ENCODE results near the gene PRPSAP2. TPM values are rescaled to one million over a fixed set of nuclear protein-coding genes. Genes with fewer than 3 reads are reported as not detected.

Gene PRPSAP2
- total RNA-seq, 2 experiments from 2014 or later, result 63.0 to 63.7 TPM

GRCh38 chr17:18850679-18851078 lies 7.3 kb upstream of the PRPSAP2 start:
- no peak overlapping the region for H3K4me3 Mint-ChIP-seq
- no peaks in the 10 kb centered on the region for H3K36me3 Mint-ChIP-seq (ENCODE audit: low read depth)
- CTCF ChIA-PET, result interaction anchor here (1.4 kb wide), 1 partner anchor 8 kb away, joined by 7 read pairs; no protein-coding TSS in a partner anchor
- no peaks in the 10 kb centered on the region for H3K27me3 Mint-ChIP-seq
- peaks cover 7% of the 10 kb centered on the region for H3K4me1 Mint-ChIP-seq (ENCODE audit: low read depth)
- intact Hi-C loops (cut with micrococcal nuclease), result no loop called here
- no peak overlapping the region for H3K27ac Mint-ChIP-seq
- ATAC-seq (no peak), DNase-seq (no peak)
- H3K9me3 Mint-ChIP-seq, result no peaks in the 10 kb centered on the region
- TF ChIP-seq CTCF (IDR thresholded peaks at IDR 0.05), result no peak
- POLR2A ChIA-PET, result interaction anchor here (1.6 kb wide), 1 partner anchor 10 kb away, joined by 6 read pairs; no protein-coding TSS in a partner anchor

GRCh38 chr17:18851201-18851600 lies 6.7 kb upstream of the PRPSAP2 start:
- Mint-ChIP-seq H3K36me3 (ENCODE audit: low read depth) (no peaks in the 10 kb centered on the region), H3K27ac (no peak overlapping the region), H3K27me3 (no peaks in the 10 kb centered on the region), H3K4me3 (no peak overlapping the region), H3K4me1 (ENCODE audit: low read depth) (peaks cover 7% of the 10 kb centered on the region), H3K9me3 (no peaks in the 10 kb centered on the region)
- no peak for ATAC-seq
- POLR2A ChIA-PET, result interaction anchor here (1.6 kb wide), 1 partner anchor 9 kb away, joined by 6 read pairs; no protein-coding TSS in a partner anchor
- intact Hi-C loops (cut with micrococcal nuclease), result no loop called here
- TF ChIP-seq CTCF (IDR thresholded peaks at IDR 0.05), result no peak
- CTCF ChIA-PET, result no interaction called here
- no peak for DNase-seq

GRCh38 chr17:18854956-18855355 lies 3.0 kb upstream of the PRPSAP2 start:
- Mint-ChIP-seq H3K27ac (no peak overlapping the region), H3K27me3 (no peaks in the 10 kb centered on the region), H3K4me3 (peak overlapping the region; percentile 83), H3K4me1 (ENCODE audit: low read depth) (peaks cover 21% of the 10 kb centered on the region), H3K9me3 (no peaks in the 10 kb centered on the region), H3K36me3 (ENCODE audit: low read depth) (peaks cover 3% of the 10 kb centered on the region)
- intact Hi-C loops (cut with micrococcal nuclease), result loop anchor here (5.0 kb wide), 1 partner anchor 67 kb away; no protein-coding TSS in a partner anchor
- CTCF ChIA-PET, result interaction anchor here (3.0 kb wide), 1 partner anchor 106 kb away, joined by 11 read pairs; no protein-coding TSS in a partner anchor
- POLR2A ChIA-PET, result no interaction called here
- ATAC-seq (no peak), DNase-seq (no peak)
- TF ChIP-seq CTCF (IDR thresholded peaks at IDR 0.05), result no peak

GRCh38 chr17:18855831-18856569 lies 1.9 kb upstream of the PRPSAP2 start:
- intact Hi-C loops (cut with micrococcal nuclease), result loop anchor here (5.0 kb wide), 1 partner anchor 66 kb away; no protein-coding TSS in a partner anchor
- Mint-ChIP-seq H3K27ac (peak overlapping the region; percentile 87), H3K27me3 (no peaks in the 10 kb centered on the region), H3K4me3 (peak overlapping the region; percentile 83), H3K4me1 (ENCODE audit: low read depth) (peaks cover 31% of the 10 kb centered on the region), H3K36me3 (ENCODE audit: low read depth) (peaks cover 8% of the 10 kb centered on the region), H3K9me3 (no peaks in the 10 kb centered on the region)
- DNase-seq, result peak; percentile 95
- CTCF ChIA-PET, result no interaction called here
- TF ChIP-seq CTCF (IDR thresholded peaks at IDR 0.05), result no peak
- POLR2A ChIA-PET, result no interaction called here
- peak; percentile 83 for ATAC-seq

- CTCF ChIA-PET, result no interaction called here
- intact Hi-C loops (cut with micrococcal nuclease), result loop anchor here (5.0 kb wide), 1 partner anchor 66 kb away; no protein-coding TSS in a partner anchor
- H3K4me1 Mint-ChIP-seq (ENCODE audit: low read depth), result peaks cover 36% of the 10 kb centered on the region
- no peaks in the 10 kb centered on the region for H3K9me3 Mint-ChIP-seq
- POLR2A ChIA-PET, result no interaction called here
- TF ChIP-seq CTCF (IDR thresholded peaks at IDR 0.05), result no peak
- H3K27me3 Mint-ChIP-seq, result no peaks in the 10 kb centered on the region
- H3K4me3 Mint-ChIP-seq, result peak overlapping the region; percentile 83
- DNase-seq, result no peak
- no peak for ATAC-seq
- H3K27ac Mint-ChIP-seq, result peak overlapping the region; percentile 87
- H3K36me3 Mint-ChIP-seq (ENCODE audit: low read depth), result peaks cover 10% of the 10 kb centered on the region
Measured at GRCh38 chr17:18856570-18856915, 1.4 kb upstream of the PRPSAP2 start.

All from activated CD8-positive, alpha-beta T cell treated with anti-CD3 and anti-CD28 coated beads for 36 hours (primary cell).